ENCODE data around the gene FRAT2. TPM values are rescaled to one million over a fixed set of nuclear protein-coding genes. Genes with fewer than 3 reads are reported as not detected.

Gene FRAT2
- total and polyA plus RNA-seq, 2 of the 13 experiments (the other 11 are each of a cell fraction or from before 2014, with no cell fraction given), result 7.2 to 14.1 TPM

GRCh38 chr10:97327348-97328294, 6.9 kb downstream of the FRAT2 start (continued):
- TF ChIP-seq KDM2A (CRISPR knock-in tag; IDR thresholded peaks at IDR 0.05; ENCODE audit: borderline replicate concordance, low read depth) (0 out of 2 replicates have a peak, but pooled peaks have one; percentile 18), ZNF337 (CRISPR knock-in tag; IDR thresholded peaks at IDR 0.05; ENCODE audit: borderline replicate concordance, low read depth) (no peak), ZNF446 (CRISPR knock-in tag; IDR thresholded peaks at IDR 0.05) (no peak), MBNL3 (CRISPR knock-in tag; conservative IDR thresholded peaks at IDR 0.05) (no peak), SALL2 (CRISPR knock-in tag; IDR thresholded peaks at IDR 0.05) (no peak), NCOR1 (IDR thresholded peaks at IDR 0.05; ENCODE audit: borderline replicate concordance, low read length) (peak; percentile 51; the same call in 1 of the 2 replicates), TEF (CRISPR knock-in tag; IDR thresholded peaks at IDR 0.05) (no peak), SAP130 (CRISPR knock-in tag; IDR thresholded peaks at IDR 0.05; ENCODE audit: low read depth) (peak; percentile 79), ATM (IDR thresholded peaks at IDR 0.05; ENCODE audit: borderline replicate concordance) (no peak), CEBPB (IDR thresholded peaks at IDR 0.05; ENCODE audit: borderline replicate concordance, low read depth, low read length) (peak; percentile 97), POGK (CRISPR knock-in tag; conservative IDR thresholded peaks at IDR 0.05) (no peak), MATR3 (CRISPR knock-in tag; IDR thresholded peaks at IDR 0.05) (no peak), KDM1A (CRISPR knock-in tag; IDR thresholded peaks at IDR 0.05) (0 out of 2 replicates have a peak, but pooled peaks have one; percentile 80), ZNF329 (CRISPR knock-in tag; IDR thresholded peaks at IDR 0.05; ENCODE audit: low read depth) (no peak), ZBTB21 (CRISPR knock-in tag; IDR thresholded peaks at IDR 0.05) (no peak), PREB (CRISPR knock-in tag; IDR thresholded peaks at IDR 0.05) (no peak), ATRX (CRISPR knock-in tag; IDR thresholded peaks at IDR 0.05; ENCODE audit: borderline replicate concordance) (no peak), ZNF556 (CRISPR knock-in tag; IDR thresholded peaks at IDR 0.05; ENCODE audit: borderline replicate concordance) (no peak; the same call in 1 of the 2 replicates), ZNF543 (CRISPR knock-in tag; IDR thresholded peaks at IDR 0.05) (no peak; the same call in 1 of the 2 replicates), ZBTB46 (CRISPR knock-in tag; IDR thresholded peaks at IDR 0.05; ENCODE audit: borderline replicate concordance) (no peak)
